ENCODE measurements around the gene ABCC8.

ABCC8 gene

DNA sequence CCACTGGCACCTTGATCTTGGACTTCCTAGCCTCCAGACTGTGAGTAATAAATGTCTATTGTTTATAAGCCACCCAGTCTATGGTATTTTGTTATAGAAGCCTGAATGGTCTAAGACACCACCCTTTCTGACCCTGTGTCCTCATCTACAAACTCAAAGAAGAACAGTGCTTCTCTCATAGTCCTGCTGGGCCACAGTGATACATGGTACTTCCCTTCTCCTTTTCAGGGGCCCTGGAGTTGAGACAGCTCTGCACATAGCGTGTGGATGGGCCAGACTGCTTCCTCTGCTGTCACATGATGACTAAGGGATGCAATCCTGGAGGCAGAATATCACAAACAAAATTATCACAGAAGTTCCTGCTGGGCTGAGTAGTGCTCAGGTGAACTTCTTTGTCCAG lies 93.2 kb downstream of the ABCC8 start:
- no peak for ATAC-seq
- TF ChIP-seq ZNF565 (CRISPR knock-in tag; conservative IDR thresholded peaks at IDR 0.05; ENCODE audit: low read depth) (no peak), BACH2 (CRISPR knock-in tag; IDR thresholded peaks at IDR 0.05; ENCODE audit: borderline replicate concordance) (no peak), PPARA (CRISPR knock-in tag; IDR thresholded peaks at IDR 0.05; ENCODE audit: borderline replicate concordance) (no peak), ZC3H10 (CRISPR knock-in tag; IDR thresholded peaks at IDR 0.05) (no peak), ISL1 (CRISPR knock-in tag; IDR thresholded peaks at IDR 0.05) (no peak), GLIS3 (CRISPR knock-in tag; IDR thresholded peaks at IDR 0.05) (no peak), TOX (CRISPR knock-in tag; IDR thresholded peaks at IDR 0.05; ENCODE audit: borderline replicate concordance) (no peak)
- TF ChIP-seq, protein P1, sequence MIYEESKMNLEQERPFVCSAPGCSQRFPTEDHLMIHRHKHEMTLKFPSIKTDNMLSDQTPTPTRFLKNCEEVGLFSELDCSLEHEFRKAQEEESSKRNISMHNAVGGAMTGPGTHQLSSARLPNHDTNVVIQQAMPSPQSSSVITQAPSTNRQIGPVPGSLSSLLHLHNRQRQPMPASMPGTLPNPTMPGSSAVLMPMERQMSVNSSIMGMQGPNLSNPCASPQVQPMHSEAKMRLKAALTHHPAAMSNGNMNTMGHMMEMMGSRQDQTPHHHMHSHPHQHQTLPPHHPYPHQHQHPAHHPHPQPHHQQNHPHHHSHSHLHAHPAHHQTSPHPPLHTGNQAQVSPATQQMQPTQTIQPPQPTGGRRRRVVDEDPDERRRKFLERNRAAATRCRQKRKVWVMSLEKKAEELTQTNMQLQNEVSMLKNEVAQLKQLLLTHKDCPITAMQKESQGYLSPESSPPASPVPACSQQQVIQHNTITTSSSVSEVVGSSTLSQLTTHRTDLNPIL (CRISPR knock-in tag; IDR thresholded peaks at IDR 0.05; ENCODE audit: low read depth): no peak
- TF ChIP-seq, protein P2, sequence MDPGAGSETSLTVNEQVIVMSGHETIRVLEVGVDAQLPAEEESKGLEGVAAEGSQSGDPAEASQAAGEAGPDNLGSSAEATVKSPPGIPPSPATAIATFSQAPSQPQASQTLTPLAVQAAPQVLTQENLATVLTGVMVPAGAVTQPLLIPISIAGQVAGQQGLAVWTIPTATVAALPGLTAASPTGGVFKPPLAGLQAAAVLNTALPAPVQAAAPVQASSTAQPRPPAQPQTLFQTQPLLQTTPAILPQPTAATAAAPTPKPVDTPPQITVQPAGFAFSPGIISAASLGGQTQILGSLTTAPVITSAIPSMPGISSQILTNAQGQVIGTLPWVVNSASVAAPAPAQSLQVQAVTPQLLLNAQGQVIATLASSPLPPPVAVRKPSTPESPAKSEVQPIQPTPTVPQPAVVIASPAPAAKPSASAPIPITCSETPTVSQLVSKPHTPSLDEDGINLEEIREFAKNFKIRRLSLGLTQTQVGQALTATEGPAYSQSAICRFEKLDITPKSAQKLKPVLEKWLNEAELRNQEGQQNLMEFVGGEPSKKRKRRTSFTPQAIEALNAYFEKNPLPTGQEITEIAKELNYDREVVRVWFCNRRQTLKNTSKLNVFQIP (CRISPR knock-in tag; IDR thresholded peaks at IDR 0.05; ENCODE audit: borderline replicate concordance, low read depth): no peak
- TF ChIP-seq, protein P3, sequence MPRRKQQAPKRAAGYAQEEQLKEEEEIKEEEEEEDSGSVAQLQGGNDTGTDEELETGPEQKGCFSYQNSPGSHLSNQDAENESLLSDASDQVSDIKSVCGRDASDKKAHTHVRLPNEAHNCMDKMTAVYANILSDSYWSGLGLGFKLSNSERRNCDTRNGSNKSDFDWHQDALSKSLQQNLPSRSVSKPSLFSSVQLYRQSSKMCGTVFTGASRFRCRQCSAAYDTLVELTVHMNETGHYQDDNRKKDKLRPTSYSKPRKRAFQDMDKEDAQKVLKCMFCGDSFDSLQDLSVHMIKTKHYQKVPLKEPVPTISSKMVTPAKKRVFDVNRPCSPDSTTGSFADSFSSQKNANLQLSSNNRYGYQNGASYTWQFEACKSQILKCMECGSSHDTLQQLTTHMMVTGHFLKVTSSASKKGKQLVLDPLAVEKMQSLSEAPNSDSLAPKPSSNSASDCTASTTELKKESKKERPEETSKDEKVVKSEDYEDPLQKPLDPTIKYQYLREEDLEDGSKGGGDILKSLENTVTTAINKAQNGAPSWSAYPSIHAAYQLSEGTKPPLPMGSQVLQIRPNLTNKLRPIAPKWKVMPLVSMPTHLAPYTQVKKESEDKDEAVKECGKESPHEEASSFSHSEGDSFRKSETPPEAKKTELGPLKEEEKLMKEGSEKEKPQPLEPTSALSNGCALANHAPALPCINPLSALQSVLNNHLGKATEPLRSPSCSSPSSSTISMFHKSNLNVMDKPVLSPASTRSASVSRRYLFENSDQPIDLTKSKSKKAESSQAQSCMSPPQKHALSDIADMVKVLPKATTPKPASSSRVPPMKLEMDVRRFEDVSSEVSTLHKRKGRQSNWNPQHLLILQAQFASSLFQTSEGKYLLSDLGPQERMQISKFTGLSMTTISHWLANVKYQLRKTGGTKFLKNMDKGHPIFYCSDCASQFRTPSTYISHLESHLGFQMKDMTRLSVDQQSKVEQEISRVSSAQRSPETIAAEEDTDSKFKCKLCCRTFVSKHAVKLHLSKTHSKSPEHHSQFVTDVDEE (CRISPR knock-in tag; IDR thresholded peaks at IDR 0.05): no peak
- TF ChIP-seq, protein P4, sequence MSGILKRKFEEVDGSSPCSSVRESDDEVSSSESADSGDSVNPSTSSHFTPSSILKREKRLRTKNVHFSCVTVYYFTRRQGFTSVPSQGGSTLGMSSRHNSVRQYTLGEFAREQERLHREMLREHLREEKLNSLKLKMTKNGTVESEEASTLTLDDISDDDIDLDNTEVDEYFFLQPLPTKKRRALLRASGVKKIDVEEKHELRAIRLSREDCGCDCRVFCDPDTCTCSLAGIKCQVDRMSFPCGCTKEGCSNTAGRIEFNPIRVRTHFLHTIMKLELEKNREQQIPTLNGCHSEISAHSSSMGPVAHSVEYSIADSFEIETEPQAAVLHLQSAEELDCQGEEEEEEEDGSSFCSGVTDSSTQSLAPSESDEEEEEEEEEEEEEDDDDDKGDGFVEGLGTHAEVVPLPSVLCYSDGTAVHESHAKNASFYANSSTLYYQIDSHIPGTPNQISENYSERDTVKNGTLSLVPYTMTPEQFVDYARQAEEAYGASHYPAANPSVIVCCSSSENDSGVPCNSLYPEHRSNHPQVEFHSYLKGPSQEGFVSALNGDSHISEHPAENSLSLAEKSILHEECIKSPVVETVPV (CRISPR knock-in tag; IDR thresholded peaks at IDR 0.05): no peak

DNA sequence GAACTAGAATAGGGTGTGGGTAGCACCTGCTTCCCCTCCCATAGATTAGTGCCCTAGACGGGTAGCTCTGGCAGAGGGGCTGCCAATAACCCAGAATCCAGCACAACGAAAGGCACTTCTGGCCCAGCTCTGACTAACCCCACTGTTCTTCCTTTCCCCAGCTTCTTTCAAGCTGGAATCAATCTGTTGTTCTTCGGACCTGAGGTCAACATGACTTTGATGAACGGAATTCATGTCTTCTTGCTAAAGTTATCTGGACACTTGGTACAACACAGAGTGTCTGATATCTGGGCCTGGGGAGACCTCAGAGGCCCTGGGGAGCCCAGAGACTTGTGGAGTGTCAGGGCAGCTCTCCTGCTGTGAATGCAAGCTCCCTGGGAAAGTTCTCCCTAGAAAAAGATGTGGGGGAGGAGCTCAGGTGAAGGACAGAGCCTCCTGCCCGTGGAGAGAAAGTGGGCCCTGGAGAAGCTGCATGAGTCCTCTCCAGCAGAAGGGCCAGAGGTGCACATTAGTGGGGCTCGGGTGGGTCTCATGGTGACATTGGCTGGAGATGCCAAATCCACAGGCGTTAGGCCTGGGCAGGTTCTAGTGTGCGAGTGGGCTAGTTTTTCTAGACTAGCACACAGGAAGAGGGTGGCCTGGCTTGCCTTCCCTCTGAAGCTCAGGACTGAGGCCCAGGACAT lies 94.5 kb downstream of the ABCC8 start:
- no peak for TF ChIP-seq ESRRG (CRISPR knock-in tag; IDR thresholded peaks at IDR 0.05)
- TF ChIP-seq ZC3H10 (CRISPR knock-in tag; IDR thresholded peaks at IDR 0.05): no peak
- TF ChIP-seq PPARA (CRISPR knock-in tag; IDR thresholded peaks at IDR 0.05; ENCODE audit: borderline replicate concordance): no peak
- TF ChIP-seq GLIS3 (CRISPR knock-in tag; IDR thresholded peaks at IDR 0.05): no peak
- TF ChIP-seq CSDC2 (CRISPR knock-in tag; IDR thresholded peaks at IDR 0.05): no peak
- TF ChIP-seq RARB (CRISPR knock-in tag; IDR thresholded peaks at IDR 0.05): no peak
- no peak for TF ChIP-seq ISL1 (CRISPR knock-in tag; IDR thresholded peaks at IDR 0.05)
- TF ChIP-seq ZFP30 (CRISPR knock-in tag; IDR thresholded peaks at IDR 0.05): no peak
- TF ChIP-seq TOX (CRISPR knock-in tag; IDR thresholded peaks at IDR 0.05; ENCODE audit: borderline replicate concordance): no peak
- TF ChIP-seq TCF4 (CRISPR knock-in tag; IDR thresholded peaks at IDR 0.05; ENCODE audit: borderline replicate concordance): no peak
- no peak for TF ChIP-seq ZNF8 (CRISPR knock-in tag; IDR thresholded peaks at IDR 0.05)
- no peak for ATAC-seq

DNA sequence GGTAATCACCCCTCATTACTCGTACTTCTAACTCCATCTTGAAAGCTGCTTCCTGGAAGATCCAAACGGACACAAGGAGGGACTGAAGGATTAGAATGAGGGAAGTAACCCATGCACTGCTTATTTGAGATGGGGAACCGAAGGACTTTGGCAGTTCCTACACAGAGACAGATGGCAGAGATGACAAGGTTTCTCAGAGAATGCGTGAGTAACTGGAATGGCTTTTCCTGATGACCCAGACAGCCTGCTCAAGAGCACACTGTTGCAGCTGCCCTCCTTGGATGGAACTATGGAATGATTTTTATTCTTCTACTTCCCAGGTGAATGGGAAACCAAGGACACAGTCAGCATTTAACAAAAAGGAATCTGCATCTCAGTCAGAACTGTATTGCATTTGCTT lies 95.5 kb downstream of the ABCC8 start:
- no peak for ATAC-seq
- TF ChIP-seq, protein P5, sequence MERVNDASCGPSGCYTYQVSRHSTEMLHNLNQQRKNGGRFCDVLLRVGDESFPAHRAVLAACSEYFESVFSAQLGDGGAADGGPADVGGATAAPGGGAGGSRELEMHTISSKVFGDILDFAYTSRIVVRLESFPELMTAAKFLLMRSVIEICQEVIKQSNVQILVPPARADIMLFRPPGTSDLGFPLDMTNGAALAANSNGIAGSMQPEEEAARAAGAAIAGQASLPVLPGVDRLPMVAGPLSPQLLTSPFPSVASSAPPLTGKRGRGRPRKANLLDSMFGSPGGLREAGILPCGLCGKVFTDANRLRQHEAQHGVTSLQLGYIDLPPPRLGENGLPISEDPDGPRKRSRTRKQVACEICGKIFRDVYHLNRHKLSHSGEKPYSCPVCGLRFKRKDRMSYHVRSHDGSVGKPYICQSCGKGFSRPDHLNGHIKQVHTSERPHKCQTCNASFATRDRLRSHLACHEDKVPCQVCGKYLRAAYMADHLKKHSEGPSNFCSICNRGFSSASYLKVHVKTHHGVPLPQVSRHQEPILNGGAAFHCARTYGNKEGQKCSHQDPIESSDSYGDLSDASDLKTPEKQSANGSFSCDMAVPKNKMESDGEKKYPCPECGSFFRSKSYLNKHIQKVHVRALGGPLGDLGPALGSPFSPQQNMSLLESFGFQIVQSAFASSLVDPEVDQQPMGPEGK (CRISPR knock-in tag; IDR thresholded peaks at IDR 0.05; ENCODE audit: borderline replicate concordance): no peak
- TF ChIP-seq CSDC2 (CRISPR knock-in tag; IDR thresholded peaks at IDR 0.05) (no peak), ESRRG (CRISPR knock-in tag; IDR thresholded peaks at IDR 0.05) (no peak), ZFP30 (CRISPR knock-in tag; IDR thresholded peaks at IDR 0.05) (no peak)
- TF ChIP-seq, protein P2 (CRISPR knock-in tag; IDR thresholded peaks at IDR 0.05; ENCODE audit: borderline replicate concordance, low read depth): no peak

All from SK-N-SH treated with all-trans-retinoic acid at 6 μM for 48 hours (cell line).